ENCODE data around the gene PLA2G2E.

DNA sequence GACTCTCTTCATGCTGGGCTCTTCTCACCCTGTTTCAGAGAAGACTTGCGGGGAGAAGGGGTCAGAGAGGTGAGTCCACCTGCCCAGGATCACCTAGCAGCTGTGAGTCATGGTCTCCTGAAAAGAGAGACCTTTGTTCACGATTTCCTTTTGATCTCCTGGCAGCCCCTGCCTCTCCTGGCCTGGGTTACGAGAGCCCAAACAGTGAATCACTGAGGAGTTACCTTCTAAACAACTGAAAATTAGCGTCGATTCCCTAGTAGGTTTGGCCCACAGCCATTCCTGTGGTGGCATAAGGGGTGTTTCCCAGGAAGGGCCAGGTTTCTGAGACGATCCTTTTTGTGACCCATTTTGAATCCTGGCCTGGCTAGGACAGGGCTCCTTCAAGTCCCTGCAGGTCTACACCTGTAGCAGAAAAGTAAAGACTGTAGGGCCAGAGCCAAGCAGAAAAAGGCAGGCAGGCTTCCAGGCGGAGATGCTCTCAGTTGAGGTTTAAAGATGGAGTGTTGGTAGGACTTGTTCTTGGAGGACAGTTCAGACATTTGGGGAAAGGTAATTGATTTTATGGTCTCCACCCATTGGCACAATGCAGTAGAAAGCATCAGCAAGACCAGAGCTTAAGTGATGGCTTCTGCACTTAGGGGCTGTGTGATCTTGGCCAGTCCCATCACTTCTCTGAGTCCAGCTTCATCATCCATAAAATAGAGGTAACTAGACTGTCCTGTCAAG is 2.1 kb upstream of the PLA2G2E start:
- TF ChIP-seq TAF1 (IDR thresholded peaks at IDR 0.05; ENCODE audit: low read depth): no peak
- no peak for TF ChIP-seq CREB1 (IDR thresholded peaks at IDR 0.05; ENCODE audit: low read depth)
- no peak for TF ChIP-seq EP300 (IDR thresholded peaks at IDR 0.05; ENCODE audit: borderline replicate concordance)
- TF ChIP-seq REST (IDR thresholded peaks at IDR 0.05; ENCODE audit: low read depth): no peak
- TF ChIP-seq, protein P1, sequence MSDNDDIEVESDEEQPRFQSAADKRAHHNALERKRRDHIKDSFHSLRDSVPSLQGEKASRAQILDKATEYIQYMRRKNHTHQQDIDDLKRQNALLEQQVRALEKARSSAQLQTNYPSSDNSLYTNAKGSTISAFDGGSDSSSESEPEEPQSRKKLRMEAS (IDR thresholded peaks at IDR 0.05): no peak
- TF ChIP-seq EGR1 (IDR thresholded peaks at IDR 0.05): no peak
- TF ChIP-seq, protein P2, sequence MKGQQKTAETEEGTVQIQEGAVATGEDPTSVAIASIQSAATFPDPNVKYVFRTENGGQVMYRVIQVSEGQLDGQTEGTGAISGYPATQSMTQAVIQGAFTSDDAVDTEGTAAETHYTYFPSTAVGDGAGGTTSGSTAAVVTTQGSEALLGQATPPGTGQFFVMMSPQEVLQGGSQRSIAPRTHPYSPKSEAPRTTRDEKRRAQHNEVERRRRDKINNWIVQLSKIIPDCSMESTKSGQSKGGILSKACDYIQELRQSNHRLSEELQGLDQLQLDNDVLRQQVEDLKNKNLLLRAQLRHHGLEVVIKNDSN (IDR thresholded peaks at IDR 0.05): no peak

All from Ishikawa (cell line).